HG02884 (cell line): ENCODE data around the gene SLFN14.
"Not testable (repeated sequence)": the region's sequence is repeated elsewhere in the genome, so short reads cannot be mapped to it uniquely, and the experiment has no call there.

Experiments
- ATAC-seq: cut with Tn5 transposase; IDR thresholded peaks from one replicate; pipeline ENCODE4 v1.9.1; 2021; ENCODE audit warnings: mild to moderate bottlenecking, moderate library complexity; ENCODE audit not compliant: unreplicated experiment

SLFN14 gene

DNA sequence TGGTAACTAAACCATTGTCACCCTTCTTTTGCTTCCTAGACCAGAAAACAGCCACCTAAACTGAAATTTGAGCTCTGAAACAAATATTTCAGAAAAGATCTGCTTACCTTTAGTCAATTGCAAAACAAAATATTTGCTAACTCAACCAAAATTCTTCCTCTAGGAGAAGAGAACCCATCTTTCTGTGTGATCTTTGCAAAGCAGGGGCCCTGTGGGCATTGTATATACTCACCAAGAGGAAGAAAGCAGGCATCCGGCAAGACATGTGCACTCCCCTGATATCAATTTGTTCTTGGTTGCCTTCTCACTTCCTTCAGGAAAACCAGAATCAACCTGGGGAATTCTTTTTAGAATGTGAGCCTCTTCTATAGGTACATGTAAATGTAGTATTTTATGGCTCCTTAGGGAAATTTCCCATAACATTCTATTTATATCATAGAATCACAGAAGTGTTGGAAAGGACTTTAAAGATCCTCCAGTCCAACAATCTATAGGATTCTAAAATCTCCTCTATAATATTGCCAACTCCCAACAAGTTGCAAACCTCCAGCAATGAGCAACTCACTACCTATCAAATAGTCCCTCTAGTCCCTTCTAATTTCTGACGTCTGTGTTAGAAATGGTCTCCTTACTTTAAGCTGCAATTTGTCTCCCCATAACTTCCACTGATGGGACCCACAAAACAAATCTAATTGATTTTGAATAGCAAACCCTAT is 966 bp downstream of the SLFN14 start:
- ATAC-seq = no peak

DNA sequence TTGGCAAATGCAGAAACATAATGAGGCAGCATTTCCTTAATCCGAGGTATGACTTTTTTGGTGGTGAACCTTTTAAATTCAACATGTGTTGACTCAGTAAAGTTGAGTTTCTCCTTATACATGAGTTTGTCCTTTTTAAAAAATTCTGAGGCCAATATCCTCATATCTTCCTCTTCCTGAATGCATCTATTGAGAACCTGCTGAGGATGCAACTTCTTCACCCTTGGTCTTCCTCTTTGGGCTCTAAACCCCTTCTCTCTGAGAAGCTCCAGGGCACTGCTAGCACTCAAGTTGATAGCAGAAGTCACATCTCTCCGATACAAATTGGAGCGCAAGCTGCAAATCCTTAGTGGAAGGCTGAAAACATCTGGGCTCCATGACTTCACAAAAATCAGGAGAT is 3.3 kb downstream of the SLFN14 start:
- no peak for ATAC-seq

DNA sequence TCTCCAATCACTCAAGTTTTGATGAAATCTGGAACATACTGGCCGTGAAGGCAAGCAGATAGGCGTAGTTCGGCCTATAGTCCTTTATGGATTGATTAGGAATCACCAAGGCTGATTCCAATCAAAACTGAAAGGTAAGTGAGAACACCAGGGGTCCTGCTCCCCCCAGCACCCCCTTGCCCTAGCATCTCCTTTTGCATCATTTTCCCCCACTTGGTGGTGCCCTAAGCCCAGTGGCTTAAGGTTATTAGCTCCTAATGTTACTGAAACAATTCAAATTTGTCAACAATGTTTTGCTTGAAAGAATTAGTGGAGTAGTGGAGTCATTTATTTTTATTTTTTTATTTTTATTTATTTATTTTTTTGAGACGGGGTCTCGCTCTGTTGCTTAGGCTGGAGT is 4.9 kb downstream of the SLFN14 start:
- ATAC-seq = no peak

DNA sequence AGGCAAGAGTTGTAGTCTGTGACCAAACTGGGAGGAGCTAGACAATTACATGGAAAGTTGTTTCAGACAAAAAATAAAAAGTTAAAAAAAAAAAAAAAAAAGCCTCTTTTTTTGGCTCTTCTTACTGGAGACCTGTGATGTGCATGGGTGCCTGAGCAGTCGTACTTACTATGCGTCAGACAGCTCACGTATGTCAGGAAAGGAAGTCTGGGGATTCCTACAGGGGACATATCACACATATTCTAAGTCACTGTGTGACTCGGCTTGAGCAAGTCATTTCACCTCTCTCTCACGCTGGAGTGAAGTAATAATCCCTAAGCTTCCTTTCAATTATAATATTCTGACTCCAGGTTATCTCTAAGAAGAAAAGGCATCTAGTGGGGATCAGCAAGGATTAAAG is 6.0 kb downstream of the SLFN14 start:
- no peak for ATAC-seq

DNA sequence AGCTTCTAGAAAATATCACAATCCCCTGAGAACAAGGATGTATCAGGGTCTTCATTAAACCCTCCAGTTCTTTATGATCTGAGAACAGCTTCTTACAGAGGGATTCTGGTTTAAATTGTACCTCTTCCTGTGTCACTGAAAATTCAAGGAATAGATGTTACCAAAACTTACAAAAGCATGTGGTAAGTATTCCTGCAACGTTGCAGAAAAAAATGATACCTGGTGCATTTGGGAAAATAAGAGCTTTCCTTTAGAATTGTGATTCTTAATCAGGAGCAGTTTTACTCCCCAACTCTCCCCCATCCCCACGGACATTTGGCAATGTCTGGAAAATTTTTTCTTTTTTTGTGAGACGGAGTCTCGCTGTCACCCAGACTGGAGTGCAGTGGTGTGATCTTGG is 7.3 kb downstream of the SLFN14 start:
- no peak for ATAC-seq

DNA sequence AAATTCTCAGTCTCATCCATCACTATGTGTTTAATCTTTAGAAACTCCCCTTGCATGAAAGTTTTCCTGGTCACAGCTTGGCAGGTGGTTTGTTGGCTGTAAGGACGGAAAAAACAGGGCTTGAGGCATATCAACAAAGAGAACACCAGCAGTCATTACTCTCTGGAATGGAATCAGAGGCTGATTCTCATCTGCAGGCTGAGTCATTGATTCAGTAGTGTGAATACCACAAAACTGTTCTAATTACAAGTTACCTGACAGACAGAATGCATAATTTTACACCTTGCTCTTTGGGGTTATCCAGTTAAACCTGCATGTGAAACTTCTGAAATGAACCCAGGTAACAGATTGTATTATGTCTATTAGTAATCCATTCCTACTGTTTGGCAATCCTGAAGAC is 11.6 kb downstream of the SLFN14 start:
- no peak for ATAC-seq

DNA sequence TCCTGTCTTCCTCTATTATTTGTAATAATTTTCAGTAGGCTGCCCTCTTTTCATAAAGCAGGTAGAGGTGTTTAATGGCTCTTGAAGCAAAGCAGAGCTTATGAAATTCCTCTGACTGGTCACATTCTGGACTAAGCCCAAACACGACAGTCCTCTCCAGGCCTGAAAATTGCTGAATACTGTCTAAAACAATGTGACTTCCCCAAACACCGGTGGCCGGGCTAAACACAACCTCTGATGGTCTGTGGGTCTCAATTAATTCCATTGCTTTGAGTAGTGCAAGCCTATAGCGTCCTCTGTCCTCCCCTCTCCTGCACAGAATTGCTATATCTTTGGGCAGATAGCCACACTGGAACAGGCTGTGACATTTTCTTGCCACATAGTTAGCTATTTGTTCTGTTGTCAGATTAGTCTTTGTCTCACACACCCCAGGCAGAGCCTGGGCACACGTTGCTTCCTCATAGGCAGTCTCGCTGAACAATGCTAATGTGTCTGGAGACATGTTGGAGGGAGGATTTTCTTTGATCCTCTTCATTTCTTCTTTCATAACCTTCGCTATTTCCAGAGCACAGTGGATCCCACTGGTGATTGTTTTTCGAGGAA is 12.3 kb downstream of the SLFN14 start:
- ATAC-seq = no peak

DNA sequence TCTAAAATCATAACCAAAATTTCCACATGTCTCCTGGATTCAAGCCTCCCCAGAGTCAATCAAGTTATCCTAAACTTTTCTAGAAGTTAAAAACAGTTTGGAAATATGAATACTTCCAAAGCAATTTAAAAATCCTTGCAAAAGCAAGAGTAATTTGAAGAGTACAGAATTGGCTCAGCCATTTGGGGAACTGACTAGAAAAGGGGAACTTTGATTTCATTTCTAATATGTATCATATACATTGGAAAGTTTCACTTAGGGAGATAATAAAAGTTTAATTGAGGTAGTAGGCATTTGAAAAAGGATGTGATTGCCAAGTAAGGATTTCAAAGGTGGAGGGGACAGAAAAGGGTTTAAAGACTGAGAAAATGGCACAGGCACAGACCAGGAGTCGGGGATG is 14.1 kb downstream of the SLFN14 start:
- ATAC-seq = no peak

DNA sequence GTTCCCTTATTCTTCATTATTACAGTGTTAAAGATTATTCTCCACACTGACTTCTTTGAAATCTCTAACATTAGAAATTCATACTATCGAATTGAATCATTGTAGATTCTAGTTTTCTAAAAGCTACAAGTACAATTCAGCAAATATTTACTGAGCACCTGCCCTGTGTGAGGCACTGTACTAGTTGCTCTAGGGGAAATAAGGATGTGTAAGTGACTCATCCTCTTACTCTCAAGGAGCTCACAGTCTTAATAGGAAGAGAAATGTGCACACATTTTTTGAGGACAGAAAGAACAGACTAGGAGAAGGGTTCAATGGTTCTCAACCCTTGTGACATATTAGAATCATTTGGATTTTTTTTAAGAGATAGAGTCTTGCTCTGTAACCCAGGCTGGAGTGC is 15.5 kb downstream of the SLFN14 start:
- no peak for ATAC-seq

DNA sequence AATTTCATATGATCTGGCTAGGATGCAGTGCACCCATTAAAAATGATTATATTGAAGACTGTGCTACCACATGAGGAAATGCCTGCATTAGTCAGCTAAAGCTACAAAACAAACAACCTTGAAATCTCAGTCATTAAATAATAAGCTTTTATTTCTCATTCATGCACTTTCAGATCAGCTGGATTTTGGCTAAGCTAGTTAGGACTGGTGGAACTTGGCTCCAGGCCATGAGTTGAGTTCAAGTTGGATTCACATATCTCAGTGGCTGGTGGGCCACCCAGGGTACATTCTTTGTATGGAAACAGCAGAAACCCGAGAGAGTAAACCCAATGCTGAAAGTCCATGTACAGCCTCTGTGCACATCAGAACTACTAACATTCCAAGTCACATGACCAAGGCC is 16.8 kb downstream of the SLFN14 start:
- ATAC-seq = no peak

DNA sequence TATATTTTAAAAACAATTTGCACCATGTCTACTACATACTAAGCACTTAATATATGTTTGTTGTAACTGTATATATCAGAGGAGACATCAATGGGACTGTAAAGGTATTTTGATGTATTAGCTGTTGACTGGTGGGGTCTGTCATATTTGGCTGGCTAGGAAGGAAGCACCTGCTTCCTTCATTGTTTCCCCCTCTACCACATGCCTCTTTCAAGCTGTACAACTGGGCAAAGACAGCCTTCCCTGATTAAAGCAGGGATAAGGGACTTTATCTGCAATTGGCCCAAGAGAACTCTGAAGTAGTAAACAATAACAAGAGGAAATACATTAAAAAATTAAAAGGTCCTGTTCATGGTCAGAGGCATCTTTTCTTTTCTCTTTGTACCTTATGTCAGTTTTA is 17.6 kb downstream of the SLFN14 start:
- ATAC-seq = no peak

DNA sequence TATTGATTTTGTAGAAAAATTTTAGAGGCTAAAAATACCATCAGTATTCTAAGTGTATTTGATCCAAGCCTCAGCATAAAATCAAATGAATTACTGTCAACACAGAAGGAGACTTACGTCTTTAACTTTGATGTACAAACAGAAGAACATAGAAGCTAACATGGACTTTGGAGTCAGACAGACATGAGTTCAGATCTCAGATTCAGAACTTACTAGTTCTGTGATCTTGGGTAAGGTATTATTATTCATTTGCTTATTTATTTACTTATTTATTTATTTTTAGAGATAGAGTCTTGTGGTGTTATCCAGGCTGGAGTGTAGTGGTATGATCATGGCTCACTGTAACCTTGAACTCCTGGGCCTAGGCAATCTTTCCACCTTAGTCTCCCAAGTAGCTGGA is 19.2 kb downstream of the SLFN14 start:
- ATAC-seq = no peak

DNA sequence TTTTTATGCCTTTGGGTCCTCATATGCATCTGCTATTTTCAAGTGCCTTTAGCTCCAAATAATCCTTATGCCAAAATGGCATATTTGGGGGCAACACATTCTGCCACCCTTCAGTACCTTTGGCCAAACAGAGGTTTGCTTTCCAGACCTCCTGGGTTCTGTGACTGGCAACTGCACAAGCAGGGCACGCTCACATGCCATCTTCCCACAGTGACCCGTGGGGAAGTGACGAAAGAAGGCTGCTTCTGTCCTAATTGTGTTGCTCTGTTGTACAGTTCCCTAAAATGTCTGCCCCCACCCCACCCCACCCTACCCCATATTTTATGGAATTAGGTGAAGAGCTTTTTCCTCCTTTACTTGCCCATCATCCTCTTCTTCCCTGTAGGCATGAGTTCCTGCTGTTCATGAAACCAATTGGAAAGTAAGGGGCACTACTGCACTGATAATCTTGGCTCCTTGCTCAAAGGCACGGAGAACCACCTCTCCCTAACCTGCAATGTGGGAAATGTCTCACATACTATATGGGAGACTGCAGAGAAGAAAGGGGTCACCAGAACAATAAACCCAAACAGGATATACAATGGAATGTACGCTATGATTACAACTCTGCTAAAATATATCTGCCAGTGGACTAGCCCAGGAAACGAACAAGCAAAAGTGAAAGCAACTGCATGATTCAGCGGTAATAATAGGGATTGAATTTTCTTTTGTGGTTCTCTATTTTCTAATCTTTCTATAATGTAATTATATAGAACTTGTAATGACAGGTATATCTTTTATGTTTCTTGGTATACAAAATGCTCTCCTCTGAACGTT is 19.8 kb downstream of the SLFN14 start:
- ATAC-seq = no peak

DNA sequence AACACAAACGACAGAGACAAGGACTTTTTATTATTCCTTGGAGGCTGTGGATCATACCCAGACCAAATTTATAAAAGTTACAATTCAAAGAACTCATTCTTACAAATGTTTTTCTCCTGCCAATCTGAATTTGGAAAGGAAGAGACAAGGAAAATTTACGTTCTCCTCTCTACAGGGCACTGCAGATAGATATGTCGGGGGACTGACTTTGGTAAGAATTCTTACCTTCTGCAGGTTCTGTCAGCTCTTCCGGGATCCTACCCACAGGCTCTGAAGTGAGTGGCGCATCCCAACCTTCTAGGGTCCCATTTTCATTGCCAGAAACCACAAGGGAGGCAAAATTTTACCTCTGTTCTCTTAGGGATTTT is 21.0 kb downstream of the SLFN14 start:
- ATAC-seq = no peak

DNA sequence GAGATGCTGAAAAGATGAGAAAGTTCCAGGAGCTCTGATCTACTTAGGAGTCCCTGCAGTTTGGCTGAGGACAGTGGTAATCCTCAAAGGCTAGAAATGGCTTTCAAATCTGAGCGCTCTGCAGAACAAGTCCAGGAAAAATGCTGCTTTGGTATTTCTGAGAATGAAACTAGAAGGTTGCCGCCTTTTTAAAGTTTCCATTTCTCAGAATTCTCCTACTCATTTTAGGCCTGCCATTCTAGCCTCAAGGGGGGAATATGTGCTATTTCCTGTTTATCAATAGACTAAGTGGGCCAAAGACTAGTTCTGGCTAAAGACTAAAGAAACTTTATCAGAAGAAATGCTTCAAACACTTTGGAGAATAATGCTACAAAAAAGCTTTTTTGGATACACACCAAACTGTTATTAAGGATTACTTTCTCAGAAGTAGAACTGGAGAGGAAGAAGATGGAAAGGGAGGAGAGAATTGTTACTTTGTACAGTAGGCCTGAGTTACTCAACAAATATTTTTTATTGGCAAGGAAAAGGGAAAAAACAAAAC is 22.9 kb downstream of the SLFN14 start, which contains the start of gene SLFN12L:
Gene SLFN12L (minus strand): TSS at position 78 of the 541 bp plus-strand sequence. CDS start 15,314 bp downstream, outside the sequence.
- no peak for ATAC-seq

DNA sequence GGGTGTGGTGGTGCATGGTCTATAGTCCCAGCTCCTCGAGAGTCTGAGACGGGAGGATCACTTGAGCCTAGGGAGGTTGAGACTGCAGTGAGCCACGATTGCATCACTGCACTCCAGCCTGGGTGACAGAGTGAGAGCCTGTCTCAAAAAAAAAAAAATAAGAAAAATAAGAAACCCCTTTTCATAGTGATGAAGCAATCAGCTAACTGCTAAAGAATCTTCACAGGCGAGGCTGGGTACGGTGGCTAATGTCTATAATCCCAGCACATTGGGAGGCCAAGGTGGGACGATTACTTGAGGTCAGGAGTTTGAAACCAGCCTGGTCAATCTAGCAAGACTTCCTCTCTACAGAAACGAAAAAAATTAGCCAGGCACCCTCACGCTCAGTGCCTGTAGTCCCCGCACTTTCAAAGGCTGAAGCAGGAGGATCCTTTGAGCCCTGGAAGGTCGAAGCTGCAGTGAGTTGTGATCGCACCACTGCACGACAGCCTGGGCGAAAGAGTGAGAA is 23.9 kb downstream of the SLFN14 start:
- no peak for ATAC-seq

DNA sequence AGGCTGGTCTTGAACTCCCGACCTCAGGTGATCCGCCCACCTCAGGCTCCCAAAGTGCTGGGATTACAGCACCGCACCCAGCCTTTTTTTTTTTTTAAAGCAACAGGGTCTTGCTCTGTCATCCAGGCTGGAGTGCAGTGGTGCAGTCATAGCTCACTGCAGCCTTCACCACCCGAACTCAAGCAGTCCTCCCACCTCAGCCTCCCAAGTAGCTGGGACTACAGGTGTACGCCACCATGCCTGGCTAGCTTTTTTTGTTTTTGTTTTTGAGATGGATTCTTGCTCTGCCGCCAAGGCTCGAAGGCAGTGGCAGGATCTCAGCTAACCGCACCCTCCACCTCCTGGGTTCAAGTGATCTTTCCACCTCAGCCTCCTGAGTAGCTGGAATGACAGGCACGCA is 25.2 kb downstream of the SLFN14 start:
- ATAC-seq = not testable (repeated sequence)

DNA sequence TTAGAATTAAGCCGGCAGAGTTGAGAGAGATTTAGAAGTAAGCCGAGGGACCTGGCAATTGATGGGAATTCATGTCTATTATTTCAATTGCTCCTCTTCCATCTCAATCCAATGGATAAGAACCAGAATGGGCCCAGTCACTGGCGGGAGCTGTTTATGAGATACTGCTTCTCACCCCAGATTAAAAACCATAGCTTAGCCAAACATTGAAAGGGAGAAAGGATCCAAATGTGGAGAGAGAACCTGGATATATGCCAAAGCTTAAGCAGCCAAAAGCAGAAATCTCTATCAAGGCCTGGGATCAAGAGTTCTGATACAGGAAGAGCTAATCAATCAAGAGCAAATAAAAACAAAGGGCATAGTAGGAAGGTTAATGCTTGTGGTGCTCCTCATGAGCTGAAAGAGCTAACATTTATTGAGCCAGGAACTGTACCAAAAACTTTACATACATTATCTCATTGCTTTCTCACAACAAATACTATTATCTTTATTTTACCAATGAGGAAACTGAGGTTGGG is 26.0 kb downstream of the SLFN14 start:
- ATAC-seq = no peak

DNA sequence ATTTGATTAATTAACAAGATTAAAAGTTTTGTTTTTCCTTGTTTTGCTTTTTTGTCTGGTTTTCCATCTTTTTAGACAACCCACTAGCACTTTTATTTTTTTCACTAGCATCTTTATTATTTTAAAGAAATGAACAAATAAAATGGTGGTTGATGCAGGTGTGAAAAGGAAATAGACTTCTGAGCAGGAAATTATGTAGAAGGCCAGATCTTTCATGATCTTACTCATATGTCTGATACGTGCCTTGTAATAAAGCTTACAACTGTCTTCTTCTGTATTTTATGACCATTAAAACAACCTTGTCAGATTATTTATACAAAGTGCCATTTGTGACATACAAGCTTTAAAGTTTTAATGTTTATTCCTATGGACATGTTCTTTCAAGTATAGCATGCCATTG is 29.5 kb downstream of the SLFN14 start:
- ATAC-seq = no peak

DNA sequence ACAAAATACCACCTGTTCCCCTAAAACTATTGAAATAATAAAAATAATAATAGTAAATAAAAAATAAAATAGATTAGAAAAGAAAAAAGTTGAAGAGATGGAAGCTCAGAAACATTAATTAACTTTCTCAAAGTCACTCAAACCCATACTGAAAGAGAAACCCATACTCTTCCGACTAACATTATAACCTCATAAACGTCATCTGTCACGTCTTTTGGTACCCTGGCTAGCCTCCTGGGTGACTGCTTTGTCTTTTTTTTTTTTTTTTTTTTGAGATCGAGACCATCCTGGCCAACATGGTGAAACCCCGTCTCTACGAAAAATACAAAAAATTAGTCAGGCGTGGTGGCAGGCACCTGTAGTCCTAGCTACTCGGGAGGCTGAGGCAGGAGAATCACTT is 30.8 kb downstream of the SLFN14 start:
- no peak for ATAC-seq

DNA sequence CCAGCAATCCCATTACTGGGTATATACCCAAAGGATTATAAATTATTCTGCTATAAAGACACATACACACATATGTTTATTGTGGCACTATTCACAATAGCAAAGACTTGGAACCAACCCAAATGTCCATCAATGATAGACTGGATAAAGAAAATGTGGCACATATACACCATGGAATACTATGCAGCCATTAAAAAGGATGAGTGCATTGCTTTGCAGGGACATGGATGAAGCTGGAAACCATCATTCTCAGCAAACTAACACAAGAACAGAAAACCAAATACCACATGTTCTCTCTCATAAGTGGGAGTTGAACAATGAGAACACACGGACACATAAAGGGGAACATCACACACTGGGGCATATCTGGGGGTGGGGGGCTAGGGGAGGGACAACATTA is 31.3 kb downstream of the SLFN14 start:
- ATAC-seq = not testable (repeated sequence)
